Frontal cortex (tissue), 4 donors: ENCODE results near the gene RNF144A. TPM values are rescaled to one million over a fixed set of nuclear protein-coding genes. Genes with fewer than 3 reads are reported as not detected.

Experiments
- DNase-seq, 2 donors: peaks; one replicate each; pipeline ENCODE4 v3.0.0; 2012; ENCODE audit warnings: low spot score in 2 of 2
- FAIRE-seq: peaks from 2 replicates; lab custom pipeline; 2012; peaks lifted over from hg19 to GRCh38; lab: Jason Lieb, UNC
- total RNA-seq: library from RNA; depleted of rRNA; stranded (reverse); fragments of >200 nt; gene quantifications from one replicate; pipeline ENCODE4 v1.2.3, GENCODE V29; 2014
- donor health status: control.
- donor health status: control.
- donor health status: control.

Gene RNF144A
- total RNA-seq, 1 donor from 2014 or later: 33.8 TPM

- no peak for FAIRE-seq
- DNase-seq: no peak
These were observed 112.3 kb downstream of the RNF144A start for GRCh38 chr2:7029291-7030059.

- DNase-seq: no peak
- FAIRE-seq: no peak
These were observed 113.6 kb downstream of the RNF144A start for GRCh38 chr2:7030810-7031209.

GRCh38 chr2:7031547-7032245 lies 114.5 kb downstream of the RNF144A start:
- DNase-seq (no peak), FAIRE-seq (no peak)

- DNase-seq: no peak
- FAIRE-seq: no peak
These were observed 115.2 kb downstream of the RNF144A start for GRCh38 chr2:7032371-7032770.

GRCh38 chr2:7033136-7033960 lies 116.1 kb downstream of the RNF144A start:
- DNase-seq (no peak), FAIRE-seq (no peak)

- DNase-seq (no peak), FAIRE-seq (no peak)
These were observed 117.1 kb downstream of the RNF144A start for GRCh38 chr2:7034303-7034702.

- FAIRE-seq (no peak), DNase-seq (no peak)
These were observed 118.7 kb downstream of the RNF144A start for GRCh38 chr2:7035884-7036283.

- DNase-seq (peak; percentile 53 to 58), FAIRE-seq (no peak)
These were observed 120.4 kb downstream of the RNF144A start for GRCh38 chr2:7037340-7038333.

- DNase-seq (no peak), FAIRE-seq (no peak)
These were observed 123.3 kb downstream of the RNF144A start for GRCh38 chr2:7040547-7040946.

GRCh38 chr2:7041421-7041820 lies 124.2 kb downstream of the RNF144A start:
- FAIRE-seq (no peak), DNase-seq (no peak)

GRCh38 chr2:7043690-7044089 lies 126.5 kb downstream of the RNF144A start:
- no peak for DNase-seq
- FAIRE-seq: no peak

- DNase-seq: peak; percentile 40 to 74
- no peak for FAIRE-seq
These were observed 127.3 kb downstream of the RNF144A start for GRCh38 chr2:7044253-7045250.

- FAIRE-seq (no peak), DNase-seq (no peak)
These were observed 128.7 kb downstream of the RNF144A start for GRCh38 chr2:7045601-7046590.

- DNase-seq (no peak), FAIRE-seq (no peak)
These were observed 130.4 kb downstream of the RNF144A start for GRCh38 chr2:7047661-7048060.

GRCh38 chr2:7048762-7049294 lies 131.6 kb downstream of the RNF144A start:
- no peak for FAIRE-seq
- DNase-seq: no peak

GRCh38 chr2:7052404-7052803 lies 135.2 kb downstream of the RNF144A start:
- FAIRE-seq (no peak), DNase-seq (no peak)
